B cell (primary cell): ENCODE data around the gene TBL1XR1.

Experiments
- CTCF ChIP-seq: fragments of 200-600 bp; IDR thresholded peaks from one replicate; pipeline ENCODE4 v1.8.0; 2022; ENCODE audit warnings: antibody characterized with exemption, mild to moderate bottlenecking
- EZH2 ChIP-seq: IDR thresholded peaks from 2 replicates; pipeline ENCODE4 v1.6.1; 2012; ENCODE audit warnings: borderline replicate concordance, low read depth, mild to moderate bottlenecking, moderate library complexity, low read length; ENCODE audit not compliant: insufficient read depth, poor library complexity, severe bottlenecking

- TF ChIP-seq CTCF (no peak), EZH2 (no peak)
Observed at GRCh38 chr3:177102553-177102952, 94.7 kb downstream of the TBL1XR1 start.
